ENCODE results near the gene KCNRG.
"Not testable (repeated sequence)": the region's sequence is repeated elsewhere in the genome, so short reads cannot be mapped to it uniquely, and the experiment has no call there.

The KCNRG gene

DNA sequence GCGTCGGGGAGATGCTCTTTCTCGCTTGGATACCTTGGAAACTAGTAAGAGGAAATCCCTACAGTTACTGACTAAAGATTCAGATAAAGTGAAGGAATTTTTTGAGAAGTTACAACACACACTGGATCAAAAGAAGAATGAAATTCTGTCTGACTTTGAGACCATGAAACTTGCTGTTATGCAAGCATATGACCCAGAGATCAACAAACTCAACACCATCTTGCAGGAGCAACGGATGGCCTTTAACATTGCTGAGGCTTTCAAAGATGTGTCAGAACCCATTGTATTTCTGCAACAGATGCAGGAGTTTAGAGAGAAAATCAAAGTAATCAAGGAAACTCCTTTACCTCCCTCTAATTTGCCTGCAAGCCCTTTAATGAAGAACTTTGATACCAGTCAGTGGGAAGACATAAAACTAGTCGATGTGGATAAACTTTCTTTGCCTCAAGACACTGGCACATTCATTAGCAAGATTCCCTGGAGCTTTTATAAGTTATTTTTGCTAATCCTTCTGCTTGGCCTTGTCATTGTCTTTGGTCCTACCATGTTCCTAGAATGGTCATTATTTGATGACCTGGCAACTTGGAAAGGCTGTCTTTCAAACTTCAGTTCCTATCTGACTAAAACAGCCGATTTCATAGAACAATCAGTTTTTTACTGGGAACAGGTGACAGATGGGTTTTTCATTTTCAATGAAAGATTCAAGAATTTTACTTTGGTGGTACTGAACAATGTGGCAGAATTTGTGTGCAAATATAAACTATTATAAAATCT lies 2.7 kb upstream of the KCNRG start:
- DNase-seq (ENCODE audit: low read depth): no peak

GRCh38 chr13:50014386-50014785 lies 858 bp upstream of the KCNRG start:
- no peak for DNase-seq (ENCODE audit: low read depth)

GRCh38 chr13:50015750-50016149 lies 506 bp downstream of the KCNRG start:
- no peak for DNase-seq (ENCODE audit: low read depth)

DNA sequence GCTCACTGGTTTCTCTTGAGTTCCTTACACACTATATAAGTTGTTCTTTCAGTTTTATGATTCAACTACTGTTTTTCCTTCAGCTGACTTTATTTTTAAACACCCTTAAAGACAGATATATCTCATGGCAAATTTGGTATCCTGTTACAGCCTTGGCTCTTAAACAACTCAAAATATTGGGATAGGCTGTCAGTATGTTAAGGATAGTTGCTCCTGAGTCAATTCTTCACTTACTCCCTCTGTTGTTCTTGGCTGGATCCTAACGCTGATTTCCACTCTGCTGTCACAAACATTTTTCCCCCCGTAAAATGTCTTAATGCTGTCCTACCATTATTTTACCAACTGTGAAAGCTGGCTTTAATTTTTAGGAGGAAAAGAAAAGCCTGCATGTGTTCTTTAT lies 1.2 kb downstream of the KCNRG start:
- DNase-seq (ENCODE audit: low read depth): no peak

GRCh38 chr13:50017819-50018218 lies 2.6 kb downstream of the KCNRG start:
- no peak for DNase-seq (ENCODE audit: low read depth)

GRCh38 chr13:50025436-50025835 lies 10.2 kb downstream of the KCNRG start:
- DNase-seq (ENCODE audit: low read depth): no peak

DNA sequence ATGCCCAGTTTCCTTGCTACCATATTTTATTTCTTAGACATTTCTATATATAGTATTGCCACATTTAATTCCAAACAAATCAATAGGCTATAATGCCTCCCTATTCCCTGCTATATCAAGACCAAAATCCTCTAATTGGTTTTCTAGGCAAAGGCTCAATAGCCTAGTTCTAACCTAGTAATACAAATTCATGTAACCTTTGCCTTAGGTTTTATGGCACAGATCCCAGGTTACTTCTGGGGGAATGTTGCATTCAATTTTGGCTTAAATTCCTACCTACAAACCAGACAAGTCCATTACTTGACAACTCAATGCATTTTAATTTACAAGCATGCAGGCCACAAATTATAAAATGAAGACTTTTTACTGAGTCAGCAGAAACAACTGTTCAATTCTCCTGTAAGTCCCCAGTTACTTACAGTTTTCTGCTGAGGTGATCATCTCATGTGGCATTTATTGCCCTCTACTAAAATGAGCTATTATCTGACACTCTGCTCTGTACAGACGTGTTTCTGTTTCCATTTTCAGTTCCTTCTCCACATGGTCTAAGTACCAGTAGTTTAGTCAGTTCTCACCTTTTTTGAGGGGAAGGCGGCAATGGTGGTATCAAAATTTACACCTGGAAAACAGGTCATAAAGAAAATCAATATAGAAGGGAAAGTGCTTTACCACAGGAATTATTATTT lies 11.7 kb downstream of the KCNRG start:
- no peak for DNase-seq (ENCODE audit: low read depth)

DNA sequence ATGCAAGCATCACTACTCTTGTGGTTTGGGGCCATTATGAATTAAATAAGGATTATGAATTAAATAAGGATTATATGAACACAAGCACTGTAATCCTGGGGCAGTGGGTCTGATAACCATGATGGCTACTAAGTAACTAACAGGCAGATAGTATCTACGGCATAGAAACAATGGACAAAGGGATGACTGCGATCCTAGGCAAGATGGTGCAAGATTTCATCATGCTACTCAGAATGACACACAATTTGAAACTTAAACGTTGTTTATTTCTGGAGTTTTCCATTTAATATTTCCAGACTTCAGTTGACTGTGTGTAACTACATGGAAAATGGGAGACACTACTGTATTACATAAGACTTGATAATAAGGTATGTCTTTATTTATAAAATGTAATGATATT lies 15.1 kb downstream of the KCNRG start:
- no peak for DNase-seq (ENCODE audit: low read depth)

- no peak for DNase-seq (ENCODE audit: low read depth)
Measured at GRCh38 chr13:50033725-50034124, 18.5 kb downstream of the KCNRG start.

DNA sequence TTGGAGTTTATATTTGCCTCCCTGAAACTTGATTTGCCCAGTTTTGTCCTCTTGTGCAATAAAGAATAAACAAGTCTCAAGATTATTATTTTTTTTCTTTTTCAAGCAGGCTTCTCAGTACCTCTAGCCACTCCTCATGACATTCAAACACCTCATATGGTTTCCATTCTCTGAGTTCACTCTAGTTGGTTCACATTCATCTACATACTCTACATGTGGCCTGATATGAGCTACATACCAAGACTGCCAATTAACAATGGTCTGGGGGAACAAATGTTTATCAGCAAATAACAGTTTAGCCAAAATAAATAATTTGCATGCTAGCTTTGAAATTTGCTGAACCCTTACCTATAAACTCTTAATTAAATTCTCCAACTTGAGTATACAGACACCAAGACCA lies 22.5 kb downstream of the KCNRG start:
- DNase-seq (ENCODE audit: low read depth): no peak

DNA sequence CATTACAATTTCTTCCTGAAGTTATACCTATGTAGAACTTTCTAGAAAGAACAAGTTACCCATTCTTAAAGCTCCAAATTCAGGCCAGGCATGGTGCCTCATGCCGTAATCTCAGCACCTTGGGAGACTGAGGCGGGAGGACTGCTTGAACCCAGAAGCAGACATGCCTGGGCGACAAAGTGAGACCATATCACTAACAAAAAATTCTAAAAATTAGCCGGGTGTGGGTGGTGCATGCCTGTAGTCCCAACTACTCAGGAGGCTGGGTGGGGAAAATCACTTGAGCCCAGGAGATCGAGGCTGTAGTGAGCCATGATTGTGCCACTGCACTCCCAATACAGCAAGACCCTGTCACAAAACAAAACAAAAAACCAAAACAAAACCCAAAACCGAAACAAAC lies 23.0 kb downstream of the KCNRG start:
- no peak for DNase-seq (ENCODE audit: low read depth)

DNA sequence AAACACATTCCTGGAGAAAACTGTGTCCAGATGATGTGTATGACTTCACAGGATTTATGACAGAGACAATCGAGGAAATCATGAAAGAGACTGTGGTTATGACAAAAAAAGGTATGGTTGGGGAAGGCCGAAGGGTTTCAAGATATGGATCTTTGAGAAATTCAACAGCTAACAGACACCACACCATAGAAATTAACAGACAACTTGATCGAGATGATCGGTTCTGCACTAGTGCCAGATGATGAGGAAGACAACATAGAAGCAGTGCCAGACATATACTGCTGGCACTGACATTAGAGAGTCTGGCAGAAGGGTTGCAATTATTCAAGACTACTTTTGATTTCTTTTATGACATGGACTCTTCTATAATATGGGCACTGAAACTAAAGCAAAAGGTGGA lies 37.2 kb downstream of the KCNRG start:
- no peak for DNase-seq (ENCODE audit: low read depth)

DNA sequence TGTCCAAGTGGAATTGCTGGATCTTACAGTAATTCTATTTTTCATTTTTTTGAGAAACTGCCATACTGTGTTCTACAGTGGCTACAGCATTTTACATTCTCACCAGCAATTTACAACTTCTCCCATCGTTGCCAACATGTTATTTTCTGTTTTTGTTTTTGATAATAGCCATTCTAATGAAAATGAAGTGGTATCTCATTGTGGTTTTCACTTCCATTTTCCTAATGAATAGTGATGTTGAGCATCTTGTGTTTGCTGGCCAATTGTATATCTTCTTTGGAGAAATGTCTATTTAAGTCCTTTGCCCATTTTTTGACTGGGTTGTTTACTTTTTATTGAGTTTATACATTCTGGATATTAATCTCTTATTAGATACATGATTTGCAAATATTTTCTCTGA lies 38.6 kb downstream of the KCNRG start:
- DNase-seq (ENCODE audit: low read depth): no peak

DNA sequence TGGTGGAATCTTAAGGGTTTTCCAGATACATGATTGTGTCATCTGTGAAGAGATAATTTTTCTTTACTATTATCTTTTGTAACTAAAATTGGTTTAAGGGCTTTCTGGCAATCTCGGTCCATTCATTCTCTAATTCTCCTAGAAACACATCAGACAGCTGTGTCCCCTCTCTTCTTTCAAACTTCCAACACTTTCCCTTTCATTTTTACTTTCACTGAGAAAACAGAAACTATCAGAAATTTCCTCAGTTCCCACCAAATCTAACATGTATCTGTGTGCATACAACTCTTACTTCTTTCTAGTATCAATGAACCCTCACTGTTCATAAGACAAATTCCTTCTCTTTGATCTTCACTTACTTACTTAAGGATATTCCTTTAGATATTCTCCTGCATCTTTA lies 40.2 kb downstream of the KCNRG start:
- no peak for DNase-seq (ENCODE audit: low read depth)

GRCh38 chr13:50060718-50061117 lies 45.5 kb downstream of the KCNRG start:
- DNase-seq (ENCODE audit: low read depth): no peak

DNA sequence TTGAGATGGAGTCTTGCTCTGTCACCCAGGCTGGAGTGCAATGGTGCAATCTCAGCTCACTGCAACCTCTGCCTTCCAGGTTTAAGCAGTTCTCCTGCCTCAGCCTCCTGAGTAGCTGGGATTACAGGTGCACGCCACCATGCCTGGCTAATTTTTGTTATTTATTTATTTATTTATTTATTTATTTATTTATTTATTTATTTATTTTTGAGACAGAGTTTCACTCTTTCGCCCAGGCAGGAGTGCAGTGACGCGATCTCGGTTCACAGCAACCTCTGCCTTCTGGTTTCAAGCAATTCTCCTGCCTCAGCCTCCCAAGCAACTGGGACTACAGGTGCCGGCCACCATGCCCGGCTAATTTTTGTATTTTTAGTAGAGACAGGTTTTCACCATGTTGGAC lies 47.1 kb downstream of the KCNRG start:
- not testable (repeated sequence) for DNase-seq (ENCODE audit: low read depth)

DNA sequence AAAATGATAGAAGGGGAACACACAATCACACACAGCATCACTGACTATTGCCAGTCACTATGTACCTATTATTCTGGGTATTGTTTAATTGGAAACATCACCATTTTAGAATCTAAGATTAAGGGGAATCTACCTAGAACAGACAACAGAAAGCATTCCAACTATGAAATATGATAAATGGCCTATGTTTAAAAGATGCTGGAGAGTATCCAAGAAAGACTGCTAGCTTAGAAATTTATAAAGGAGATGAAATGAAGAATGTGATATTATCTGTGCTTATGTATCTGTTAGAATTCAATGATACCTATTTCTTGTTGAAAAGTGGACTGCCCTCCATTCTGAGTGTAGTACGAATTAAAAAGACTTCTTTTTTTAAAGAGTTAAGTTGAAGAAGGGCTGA lies 50.5 kb downstream of the KCNRG start:
- no peak for DNase-seq (ENCODE audit: low read depth)

- no peak for DNase-seq (ENCODE audit: low read depth)
Measured at GRCh38 chr13:50068508-50068907, 53.3 kb downstream of the KCNRG start.

DNA sequence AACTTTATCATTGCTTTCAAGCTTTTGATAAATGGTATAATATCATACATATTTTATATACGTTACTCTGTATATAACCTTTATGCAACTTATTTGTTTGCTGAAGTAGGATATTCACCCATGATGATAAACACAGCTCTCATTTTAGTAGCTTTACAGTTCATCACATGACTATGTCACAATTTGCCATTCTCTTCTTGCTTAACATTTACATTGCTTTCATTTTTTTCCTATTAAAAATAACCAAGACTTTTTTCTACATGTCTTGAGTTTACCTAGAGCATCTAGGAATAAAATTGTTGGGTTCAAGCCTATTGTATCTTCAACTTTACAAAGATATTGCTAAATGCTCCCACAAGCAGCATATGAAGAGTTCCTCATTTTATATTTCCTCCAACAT lies 54.0 kb downstream of the KCNRG start:
- DNase-seq (ENCODE audit: low read depth): no peak

- no peak for DNase-seq (ENCODE audit: low read depth)
Measured at GRCh38 chr13:50070186-50070585, 54.9 kb downstream of the KCNRG start.
